DOHH2 (cell line): ENCODE results near the gene ZNF205.
"Not testable (repeated sequence)": the region's sequence is repeated elsewhere in the genome, so short reads cannot be mapped to it uniquely, and the experiment has no call there.

Experiments
- H3F3A ChIP-seq: fragments of 200-600 bp; sonication (generic), shearing (Covaris generic); 2 replicates; pipeline ENCODE4 v1.6.0; 2016; ENCODE audit warnings: antibody characterized with exemption, mild to moderate bottlenecking; ENCODE audit not compliant: control insufficient read depth, insufficient read depth
- H3K27ac ChIP-seq: fragments of 200-600 bp; sonication (generic); 2 replicates; pipeline ENCODE4 v1.5.1; 2014; ENCODE audit warnings: low read depth, mild to moderate bottlenecking, low read length, moderate library complexity
- H3K27me3 ChIP-seq: fragments of 200-600 bp; sonication (generic); 2 replicates; pipeline ENCODE4 v1.6.1; 2014; ENCODE audit warnings: mild to moderate bottlenecking, low read length, mixed read lengths; ENCODE audit not compliant: control insufficient read depth
- H3K36me3 ChIP-seq: fragments of 200-600 bp; sonication (generic); 2 replicates; pipeline ENCODE4 v1.6.1; 2014; ENCODE audit warnings: mild to moderate bottlenecking, low read length, moderate library complexity, mixed read lengths; ENCODE audit not compliant: control insufficient read depth
- H3K4me1 ChIP-seq: fragments of 200-600 bp; sonication (generic); 2 replicates; pipeline ENCODE4 v1.6.1; 2014; ENCODE audit warnings: mild to moderate bottlenecking, low read length, mixed read lengths; ENCODE audit not compliant: control insufficient read depth
- H3K4me2 ChIP-seq: fragments of 200-600 bp; sonication (generic); 2 replicates; pipeline ENCODE4 v1.6.0; 2014; ENCODE audit warnings: mild to moderate bottlenecking, low read length, moderate library complexity
- H3K4me3 ChIP-seq: fragments of 200-600 bp; sonication (generic); 2 replicates; pipeline ENCODE4 v1.5.1; 2014; ENCODE audit warnings: mild to moderate bottlenecking, low read length, mixed read lengths
- H3K79me2 ChIP-seq: fragments of 200-600 bp; sonication (generic); 2 replicates; pipeline ENCODE4 v1.6.1; 2014; ENCODE audit warnings: mild to moderate bottlenecking, low read length, mixed read lengths; ENCODE audit not compliant: control insufficient read depth
- H3K9me2 ChIP-seq: fragments of 200-600 bp; sonication (generic); replicated peaks from 2 replicates; pipeline ENCODE4 v1.6.1; 2014; ENCODE audit warnings: mild to moderate bottlenecking, low read length, mixed read lengths; ENCODE audit not compliant: control insufficient read depth
- H3K9me3 ChIP-seq: fragments of 200-600 bp; sonication (generic); 2 replicates; pipeline ENCODE4 v1.6.1; 2014; ENCODE audit warnings: antibody characterized with exemption, low read length, mixed read lengths; ENCODE audit not compliant: control insufficient read depth, insufficient read depth
- H4K20me1 ChIP-seq: fragments of 200-600 bp; sonication (generic); 2 replicates; pipeline ENCODE4 v1.6.0; 2014; ENCODE audit warnings: low read depth, mild to moderate bottlenecking, antibody characterized with exemption, low read length, moderate library complexity; ENCODE audit not compliant: control insufficient read depth, insufficient read depth
- CTCF ChIP-seq: fragments of 200-600 bp; sonication (generic); IDR thresholded peaks from one replicate; pipeline ENCODE4 v1.5.1; 2014; ENCODE audit warnings: antibody characterized with exemption, mild to moderate bottlenecking, low read depth, low read length; ENCODE audit not compliant: poor library complexity, severe bottlenecking
- EZH2phosphoT487 ChIP-seq: fragments of 200-600 bp; sonication (generic); IDR thresholded peaks from 2 replicates; pipeline ENCODE4 v1.6.1; 2017; ENCODE audit warnings: borderline replicate concordance, mild to moderate bottlenecking, antibody characterized with exemption, low read length, moderate library complexity, mixed read lengths

Gene ZNF205

GRCh38 chr16:3138823-3139426 is 26.5 kb downstream of the ZNF205 start:
- H3K4me1 ChIP-seq = peaks cover 6% of the 10 kb centered on the region
- no peak overlapping the region for H3K27ac ChIP-seq
- no peaks in the 10 kb centered on the region for H3F3A ChIP-seq
- H3K9me3 ChIP-seq = no peaks in the 10 kb centered on the region
- H3K4me2 ChIP-seq = no peak overlapping the region
- H3K9me2 ChIP-seq = no peaks in the 10 kb centered on the region
- no peaks in the 10 kb centered on the region for H4K20me1 ChIP-seq
- peaks cover 10% of the 10 kb centered on the region for H3K36me3 ChIP-seq
- no peak for TF ChIP-seq CTCF
- TF ChIP-seq EZH2phosphoT487 = no peak
- H3K4me3 ChIP-seq = no peak overlapping the region
- peaks cover 20% of the 10 kb centered on the region for H3K79me2 ChIP-seq
- no peaks in the 10 kb centered on the region for H3K27me3 ChIP-seq

GRCh38 chr16:3139561-3139960 is 27.2 kb downstream of the ZNF205 start:
- not testable (repeated sequence) for H3K4me1 ChIP-seq, H3K36me3 ChIP-seq, H3K27ac ChIP-seq

GRCh38 chr16:3140603-3141427 is 28.4 kb downstream of the ZNF205 start:
- no peaks in the 10 kb centered on the region for H4K20me1 ChIP-seq
- no peak overlapping the region for H3K4me2 ChIP-seq
- peaks cover 5% of the 10 kb centered on the region; the same call in 1 of the 2 replicates for H3K36me3 ChIP-seq
- H3K79me2 ChIP-seq = peaks cover 5% of the 10 kb centered on the region
- H3K9me2 ChIP-seq = no peaks in the 10 kb centered on the region
- TF ChIP-seq EZH2phosphoT487 = no peak
- TF ChIP-seq CTCF = no peak
- H3F3A ChIP-seq = no peaks in the 10 kb centered on the region
- H3K27me3 ChIP-seq = no peaks in the 10 kb centered on the region
- H3K4me3 ChIP-seq = no peak overlapping the region
- no peak overlapping the region for H3K27ac ChIP-seq
- H3K9me3 ChIP-seq = no peaks in the 10 kb centered on the region
- H3K4me1 ChIP-seq = peaks cover 4% of the 10 kb centered on the region

More at GRCh38 chr16:3139561-3139960, 27.2 kb downstream of the ZNF205 start:
- H3K4me3 ChIP-seq, H3K4me2 ChIP-seq, H3F3A ChIP-seq, H3K9me3 ChIP-seq, H3K27me3 ChIP-seq, H3K9me2 ChIP-seq, H4K20me1 ChIP-seq: not testable (repeated sequence)
- peaks cover 14% of the 10 kb centered on the region for H3K79me2 ChIP-seq

- no peak overlapping the region for H3K27ac ChIP-seq
- no peak overlapping the region for H3K4me2 ChIP-seq
- H3K9me3 ChIP-seq = no peaks in the 10 kb centered on the region
- peaks cover 5% of the 10 kb centered on the region; the same call in 1 of the 2 replicates for H3K36me3 ChIP-seq
- TF ChIP-seq EZH2phosphoT487 = no peak
- no peak for TF ChIP-seq CTCF
- H3K4me1 ChIP-seq = no peaks in the 10 kb centered on the region
- H3K9me2 ChIP-seq = no peaks in the 10 kb centered on the region
- H3F3A ChIP-seq = no peaks in the 10 kb centered on the region
- no peaks in the 10 kb centered on the region for H3K79me2 ChIP-seq
- no peaks in the 10 kb centered on the region for H3K27me3 ChIP-seq
- H3K4me3 ChIP-seq = no peak overlapping the region
- no peaks in the 10 kb centered on the region for H4K20me1 ChIP-seq
Measured at GRCh38 chr16:3141781-3142311, 29.5 kb downstream of the ZNF205 start.
